Right cardiac atrium (tissue), 5 donors: ENCODE results near the gene PRUNE1. TPM values are rescaled to one million over a fixed set of nuclear protein-coding genes. Genes with fewer than 3 reads are reported as not detected.

Experiments used
- ATAC-seq, 2 donors: fragments of 200-7000 bp; cut with Tn5 transposase; one replicate each; pipeline versions ENCODE4 v1.8.0 to v1.9.1; 2020; ENCODE audit warnings: moderate library complexity in 2 of 2, mild to moderate bottlenecking in 1 of 2
- DNase-seq, 3 donors: peaks; one replicate each; pipeline ENCODE4 v3.0.0-alpha.2; 2020
- H3K27ac ChIP-seq: one replicate; pipeline ENCODE4 v1.5.1; 2013; ENCODE audit warnings: mild to moderate bottlenecking, low read length, control low read depth, moderate library complexity
- H3K27me3 ChIP-seq: one replicate; pipeline ENCODE4 v1.6.1; 2013; ENCODE audit not compliant: control insufficient read depth, insufficient read depth
- H3K4me1 ChIP-seq: one replicate; pipeline ENCODE4 v1.6.1; 2013; ENCODE audit warnings: low read length; ENCODE audit not compliant: control insufficient read depth, insufficient read depth
- H3K4me3 ChIP-seq: one replicate; pipeline ENCODE4 v1.5.1; 2013; ENCODE audit warnings: low read length, control low read depth
- H3K9me3 ChIP-seq: one replicate; pipeline ENCODE4 v1.6.1; 2013; ENCODE audit warnings: low read length; ENCODE audit not compliant: control insufficient read depth
- WGBS: extraction: QIAGEN DNeasy Blood & Tissue Kit; methylation state at CpG from one replicate; pipeline ENCODE4 v1.1.7; 2013; 5-methylcytosine and 5-hydroxymethylcytosine counted together
- intact Hi-C, 4 donors: fragments of 100-400 bp; cut with DNase I; formaldehyde crosslinking; loops; one replicate each; pipeline versions ENCODE4 v1.11.0 to v1.14.0; 2022 to 2023
- polyA plus RNA-seq: library from polyadenylated mRNA; stranded (reverse); fragments of 200-250 nt; gene quantifications from one replicate; pipeline ENCODE4 v1.2.3, GENCODE V29; 2013
- total RNA-seq, 4 donors: library from RNA; stranded (reverse); fragmentation: NEBNext Ultra II Directional; extraction: Animal tissue kit (Norgen Biotek cat#: 25700); gene quantifications; one replicate each; pipeline ENCODE4 v1.2.1, GENCODE V29; 2021
- donor health status: healthy with polysubstance abuse.
- donor health status: DM: no; HTN: yes; CAD: no.
- donor health status: DM: no; HTN: no; CAD: no.
- donor health status: DM: no; HTN: yes; CAD: no; lungs with severe emphysema.
- donor health status: DM: yes; HTN: yes; CAD: no.

PRUNE1 gene
- total and polyA plus RNA-seq, 5 donors: 39.3 to 66.0 (median 47.6) TPM

DNA sequence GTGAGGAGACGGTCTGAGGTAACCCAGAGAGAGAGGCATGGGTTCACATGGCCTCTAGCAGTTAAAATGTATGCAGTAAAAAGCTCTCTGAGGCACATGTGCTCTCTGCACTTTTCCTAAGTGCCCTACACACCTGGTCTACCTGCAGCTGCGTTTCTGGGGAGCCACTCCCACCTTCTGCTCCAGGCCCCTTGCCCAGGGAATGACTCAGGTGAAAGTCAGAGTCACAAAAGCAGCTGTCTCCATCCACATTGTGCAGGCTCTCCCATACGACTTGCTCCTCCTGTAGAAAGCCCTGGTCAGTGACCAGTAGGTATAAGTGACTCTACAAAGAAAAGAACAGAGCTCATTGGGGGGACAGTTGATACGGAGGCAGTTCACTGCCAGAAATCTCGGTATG, 10.3 kb upstream of the PRUNE1 start:
- ATAC-seq: no peak
- intact Hi-C loops: no loop called here
- H3K4me3 ChIP-seq: no peak overlapping the region
- H3K4me1 ChIP-seq: peaks cover 5% of the 10 kb centered on the region
- H3K27me3 ChIP-seq: no peaks in the 10 kb centered on the region
- no peaks in the 10 kb centered on the region for H3K9me3 ChIP-seq
- 57% methylated on average over 5 of the region's 5 CpGs for WGBS
- DNase-seq: no peak
- no peak overlapping the region for H3K27ac ChIP-seq

GRCh38 chr1:150999051-150999674, 9.1 kb upstream of the PRUNE1 start:
- no peaks in the 10 kb centered on the region for H3K9me3 ChIP-seq
- DNase-seq (no peak), ATAC-seq (no peak)
- intact Hi-C loops: no loop called here
- H3K27ac ChIP-seq: no peak overlapping the region
- no peak overlapping the region for H3K4me3 ChIP-seq
- peaks cover 5% of the 10 kb centered on the region for H3K4me1 ChIP-seq
- no peaks in the 10 kb centered on the region for H3K27me3 ChIP-seq
- 66% methylated on average over 17 of the region's 17 CpGs for WGBS

DNA sequence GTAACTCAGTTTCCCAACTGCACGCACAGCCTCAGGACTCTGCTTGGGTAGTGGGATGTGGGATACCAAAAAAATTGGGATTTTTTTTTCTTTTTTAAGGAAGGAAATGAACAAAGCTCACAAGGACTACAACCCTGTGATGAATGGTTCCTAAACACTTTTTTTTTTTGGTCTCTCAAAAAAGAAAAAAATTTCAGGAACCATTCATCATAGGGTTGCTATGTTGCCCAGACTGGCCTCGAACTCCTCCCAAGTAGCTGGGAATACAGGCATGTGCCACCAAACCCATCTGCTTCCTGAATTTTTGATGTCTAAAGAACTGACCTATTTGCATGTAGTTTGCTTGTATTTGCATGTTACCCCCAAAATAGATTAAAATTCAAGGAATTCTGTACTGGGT, 8.3 kb upstream of the PRUNE1 start:
- intact Hi-C loops: loop anchor here in 1 of 4 donors (10.0 kb wide), 1 partner anchor 55 kb away; the partner anchor contains the start of gene CDC42SE1
- no peaks in the 10 kb centered on the region for H3K9me3 ChIP-seq
- DNase-seq: no peak
- peaks cover 5% of the 10 kb centered on the region for H3K4me1 ChIP-seq
- no peaks in the 10 kb centered on the region for H3K27me3 ChIP-seq
- ATAC-seq: no peak
- no peak overlapping the region for H3K4me3 ChIP-seq
- WGBS: 83% methylated on average over 2 of the region's 2 CpGs
- H3K27ac ChIP-seq: no peak overlapping the region

GRCh38 chr1:151000408-151000807, 7.8 kb upstream of the PRUNE1 start:
- Histone ChIP-seq H3K4me1 (peaks cover 5% of the 10 kb centered on the region), H3K27me3 (no peaks in the 10 kb centered on the region), H3K4me3 (no peak overlapping the region), H3K9me3 (no peaks in the 10 kb centered on the region), H3K27ac (no peak overlapping the region)
- DNase-seq (no peak), ATAC-seq (no peak)
- WGBS: 97% methylated on average over 3 of the region's 3 CpGs
- intact Hi-C loops: loop anchor here in 1 of 4 donors (10.0 kb wide), 1 partner anchor 54 kb away; the partner anchor contains the start of gene CDC42SE1

- intact Hi-C loops: loop anchor here in 1 of 4 donors (10.0 kb wide), 1 partner anchor 53 kb away; the partner anchor contains the start of gene CDC42SE1
- no peaks in the 10 kb centered on the region for H3K27me3 ChIP-seq
- H3K4me1 ChIP-seq: peaks cover 5% of the 10 kb centered on the region
- DNase-seq (no peak), ATAC-seq (no peak)
- no peak overlapping the region for H3K4me3 ChIP-seq
- 62% methylated on average over 4 of the region's 4 CpGs for WGBS
- H3K27ac ChIP-seq: no peak overlapping the region
- H3K9me3 ChIP-seq: no peaks in the 10 kb centered on the region
These were observed 6.6 kb upstream of the PRUNE1 start for GRCh38 chr1:151001602-151002001.

GRCh38 chr1:151002051-151002450, 6.2 kb upstream of the PRUNE1 start:
- intact Hi-C loops: loop anchor here in 1 of 4 donors (10.0 kb wide), 1 partner anchor 53 kb away; the partner anchor contains the start of gene CDC42SE1
- no peak for ATAC-seq
- 69% methylated on average over 3 of the region's 3 CpGs for WGBS
- DNase-seq: no peak
- H3K27me3 ChIP-seq: no peaks in the 10 kb centered on the region
- H3K9me3 ChIP-seq: no peaks in the 10 kb centered on the region
- peaks cover 5% of the 10 kb centered on the region for H3K4me1 ChIP-seq
- H3K4me3 ChIP-seq: no peak overlapping the region
- H3K27ac ChIP-seq: no peak overlapping the region

- 45% methylated on average over 2 of the region's 2 CpGs for WGBS
- peaks cover 8% of the 10 kb centered on the region for H3K4me1 ChIP-seq
These were observed 5.6 kb upstream of the PRUNE1 start for GRCh38 chr1:151002611-151003010.

GRCh38 chr1:151003180-151003579, 5.1 kb upstream of the PRUNE1 start:
- no peaks in the 10 kb centered on the region for H3K27me3 ChIP-seq
- ATAC-seq (no peak), DNase-seq (no peak)
- intact Hi-C loops: loop anchor here in 1 of 4 donors (10.0 kb wide), 1 partner anchor 52 kb away; the partner anchor contains the start of gene CDC42SE1
- no peaks in the 10 kb centered on the region for H3K9me3 ChIP-seq
- peaks cover 10% of the 10 kb centered on the region for H3K4me1 ChIP-seq
- H3K4me3 ChIP-seq: no peak overlapping the region
- H3K27ac ChIP-seq: no peak overlapping the region

More at GRCh38 chr1:151002611-151003010, 5.6 kb upstream of the PRUNE1 start:
- H3K27ac ChIP-seq: no peak overlapping the region
- H3K9me3 ChIP-seq: no peaks in the 10 kb centered on the region
- DNase-seq (no peak), ATAC-seq (no peak)
- no peaks in the 10 kb centered on the region for H3K27me3 ChIP-seq
- no peak overlapping the region for H3K4me3 ChIP-seq
- intact Hi-C loops: loop anchor here in 1 of 4 donors (10.0 kb wide), 1 partner anchor 52 kb away; the partner anchor contains the start of gene CDC42SE1

DNA sequence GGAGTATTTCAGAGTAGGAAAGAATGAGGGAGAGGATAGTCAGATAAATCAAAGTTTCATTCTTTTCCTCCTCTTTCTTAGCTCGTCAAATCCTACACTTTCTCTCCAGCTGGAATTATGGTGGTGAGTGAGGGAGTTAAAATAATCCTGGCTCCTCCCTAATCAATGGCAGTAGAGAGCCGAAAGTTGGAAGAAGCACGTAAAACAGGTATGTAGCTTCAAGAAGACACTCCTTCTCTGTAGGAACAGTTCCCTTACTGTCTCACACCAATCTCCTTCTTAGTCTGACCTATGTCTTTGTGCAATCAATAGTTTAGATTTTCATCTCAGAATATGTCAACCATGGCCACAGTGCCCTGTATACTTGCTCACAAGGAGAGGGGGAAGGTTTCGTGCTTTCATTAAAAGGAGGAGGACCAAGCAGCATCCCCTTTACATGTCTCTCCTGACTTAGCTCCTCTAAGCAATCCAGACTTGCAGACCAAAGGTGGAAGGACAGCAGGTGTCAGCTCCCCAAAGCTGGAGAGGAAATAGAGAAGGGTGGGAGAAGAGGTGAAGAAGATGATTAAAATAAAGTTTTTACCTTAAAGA, 2.4 kb upstream of the PRUNE1 start:
- peaks cover 10% of the 10 kb centered on the region for H3K4me1 ChIP-seq
- WGBS: 8% methylated on average over 4 of the region's 4 CpGs
- intact Hi-C loops: loop anchor here in 1 of 4 donors (10.0 kb wide), 1 partner anchor 49 kb away; the partner anchor contains the start of gene CDC42SE1
- no peaks in the 10 kb centered on the region for H3K27me3 ChIP-seq
- no peaks in the 10 kb centered on the region for H3K9me3 ChIP-seq
- no peak for DNase-seq
- H3K4me3 ChIP-seq: peak overlapping the region; percentile 87
- ATAC-seq: no peak
- H3K27ac ChIP-seq: peak overlapping the region; percentile 90

DNA sequence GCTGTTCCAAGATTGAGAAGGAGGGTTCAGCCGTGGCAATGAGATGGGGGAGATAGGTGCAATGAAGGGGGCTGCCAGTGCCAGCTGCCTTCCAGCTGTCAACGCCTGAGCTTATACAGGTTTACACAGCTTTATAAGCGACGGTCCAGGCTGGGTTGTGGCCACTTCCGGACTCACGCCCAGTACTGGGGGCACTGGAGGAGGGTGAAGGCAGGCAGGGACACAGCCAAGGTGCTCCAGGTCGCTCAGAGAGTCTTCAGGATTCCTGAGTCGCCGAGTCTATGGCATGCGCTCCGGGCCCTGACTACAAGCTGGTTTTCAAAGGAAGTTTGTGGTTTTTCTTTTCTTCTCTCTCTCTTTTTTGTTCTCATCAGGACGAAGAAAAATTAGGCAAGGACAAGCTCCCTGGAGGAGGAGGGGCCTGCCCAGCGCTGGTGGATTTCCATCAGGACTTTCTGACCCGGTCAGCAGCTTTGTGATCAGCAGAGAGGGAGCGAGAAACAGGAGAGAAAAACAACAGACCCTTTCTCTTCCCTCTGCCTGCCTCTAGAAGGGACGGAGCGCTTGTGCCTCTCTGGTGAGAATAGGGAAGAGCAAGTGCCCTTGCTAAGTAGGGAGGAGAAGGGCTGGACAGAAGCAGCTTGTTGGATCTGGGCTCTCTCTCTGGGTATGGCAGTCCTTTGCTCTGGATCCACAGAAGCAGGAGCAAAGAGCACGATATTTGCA, 1.8 kb upstream of the PRUNE1 start, which contains the start of gene MINDY1:
TSS of gene MINDY1 (minus strand) at position 576 of the 726 bp plus-strand sequence. CDS start 4,285 bp downstream, outside the sequence.
- DNase-seq: peak; percentile 62 to 83 (median 81)
- under 1% methylated on average over 18 of the region's 18 CpGs for whole genome bisulfite sequencing
- intact Hi-C loops: loop anchor here in 1 of 4 donors (10.0 kb wide), 1 partner anchor 48 kb away; the partner anchor contains the start of gene CDC42SE1
- Histone ChIP-seq H3K9me3 (no peaks in the 10 kb centered on the region), H3K4me1 (peaks cover 10% of the 10 kb centered on the region), H3K27me3 (no peaks in the 10 kb centered on the region), H3K4me3 (peak within 1 kb of the TSS; percentile 87), H3K27ac (peak within 1 kb of the TSS; percentile 90)
- ATAC-seq: peak; percentile 76 to 82
